Liver (tissue), 9 donors: ENCODE measurements around the gene CCL21. TPM values are rescaled to one million over a fixed set of nuclear protein-coding genes. Genes with fewer than 3 reads are reported as not detected.

Experiments
- DNase-seq: peaks from one replicate; pipeline ENCODE4 v3.0.0-alpha.2; 2017; ENCODE audit warnings: low spot score
- H3K27ac ChIP-seq, 2 donors: one replicate each; pipeline ENCODE4 v1.7.0; 2013; ENCODE audit warnings: inconsistent platforms in 2 of 2, low read length in 2 of 2, control low read depth in 1 of 2, low read depth in 1 of 2, mild to moderate bottlenecking in 1 of 2
- H3K27me3 ChIP-seq, 4 donors: one replicate each; pipeline versions ENCODE4 v1.6.1 to v1.7.0; 2013; ENCODE audit warnings: low read length in 3 of 4, inconsistent platforms in 1 of 4, mild to moderate bottlenecking in 1 of 4, moderate library complexity in 1 of 4; ENCODE audit not compliant: control insufficient read depth in 4 of 4, insufficient read depth in 4 of 4
- H3K36me3 ChIP-seq, 4 donors: one replicate each; pipeline versions ENCODE4 v1.6.1 to v1.7.0; 2013; ENCODE audit warnings: low read length in 3 of 4, mild to moderate bottlenecking in 3 of 4, low read depth in 1 of 4, moderate library complexity in 1 of 4; ENCODE audit not compliant: control insufficient read depth in 4 of 4, insufficient read depth in 3 of 4
- H3K4me1 ChIP-seq, 4 donors: one replicate each; pipeline versions ENCODE4 v1.6.1 to v1.7.0; 2013; ENCODE audit warnings: low read length in 3 of 4, mild to moderate bottlenecking in 3 of 4, moderate library complexity in 1 of 4; ENCODE audit not compliant: control insufficient read depth in 4 of 4, insufficient read depth in 4 of 4
- H3K4me3 ChIP-seq, 3 donors: one replicate each; pipeline versions ENCODE4 v1.6.1 to v1.7.0; 2013; ENCODE audit warnings: low read length in 3 of 3, control low read depth in 1 of 3, low read depth in 1 of 3, mild to moderate bottlenecking in 1 of 3
- H3K9ac ChIP-seq, 2 donors: one replicate each; pipeline ENCODE4 v1.7.0; 2013; ENCODE audit warnings: low read length in 2 of 2, mild to moderate bottlenecking in 2 of 2, moderate library complexity in 2 of 2, control low read depth in 1 of 2, low read depth in 1 of 2
- H3K9me3 ChIP-seq, 4 donors: one replicate each; pipeline versions ENCODE4 v1.6.1 to v1.7.0; 2013; ENCODE audit warnings: low read length in 3 of 4; ENCODE audit not compliant: control insufficient read depth in 4 of 4
- ATF3 ChIP-seq: IDR thresholded peaks from 2 replicates; pipeline ENCODE4 v1.6.1; 2016; ENCODE audit warnings: antibody characterized with exemption
- EGR1 ChIP-seq, 2 donors: IDR thresholded peaks; 2 replicates each; pipeline ENCODE4 v1.6.1; 2016 to 2018; ENCODE audit warnings: antibody characterized with exemption in 2 of 2, low read depth in 2 of 2
- FOXA1 ChIP-seq: IDR thresholded peaks from 2 replicates; pipeline ENCODE4 v1.6.1; 2016; ENCODE audit warnings: antibody characterized with exemption
- FOXA2 ChIP-seq: IDR thresholded peaks from 2 replicates; pipeline ENCODE4 v1.6.1; 2016; ENCODE audit warnings: antibody characterized with exemption
- GABPA ChIP-seq, 2 donors: IDR thresholded peaks in 1 of 2; conservative IDR thresholded peaks in 1 of 2; 2 replicates each; pipeline ENCODE4 v1.6.1; 2016; ENCODE audit warnings: antibody characterized with exemption in 2 of 2, mild to moderate bottlenecking in 1 of 2, moderate library complexity in 1 of 2
- HNF4A ChIP-seq, 2 donors: conservative IDR thresholded peaks; 2 replicates each; pipeline ENCODE4 v1.6.1; 2016; ENCODE audit warnings: antibody characterized with exemption in 2 of 2, mild to moderate bottlenecking in 2 of 2
- HNF4G ChIP-seq: IDR thresholded peaks from 2 replicates; pipeline ENCODE4 v1.6.1; 2016; ENCODE audit warnings: antibody characterized with exemption
- JUND ChIP-seq, 2 donors: IDR thresholded peaks; 2 replicates each; pipeline ENCODE4 v1.6.1; 2016; ENCODE audit warnings: antibody characterized with exemption in 2 of 2
- MAX ChIP-seq: IDR thresholded peaks from 2 replicates; pipeline ENCODE4 v1.6.1; 2016; ENCODE audit warnings: antibody characterized with exemption
- NR2F2 ChIP-seq: IDR thresholded peaks from 2 replicates; pipeline ENCODE4 v1.6.1; 2016; ENCODE audit warnings: antibody characterized with exemption
- RAD21 ChIP-seq, 2 donors: IDR thresholded peaks; 2 replicates each; pipeline ENCODE4 v1.6.1; 2016; ENCODE audit warnings: antibody characterized with exemption in 2 of 2, mild to moderate bottlenecking in 2 of 2
- RXRA ChIP-seq, 2 donors: IDR thresholded peaks; 2 replicates each; pipeline ENCODE4 v1.6.1; 2017 to 2018; ENCODE audit warnings: antibody characterized with exemption in 2 of 2, mild to moderate bottlenecking in 1 of 2
- SP1 ChIP-seq: IDR thresholded peaks from 2 replicates; pipeline ENCODE4 v1.6.1; 2018; ENCODE audit warnings: antibody characterized with exemption, mild to moderate bottlenecking
- TAF1 ChIP-seq: conservative IDR thresholded peaks from 2 replicates; pipeline ENCODE4 v1.6.1; 2016; ENCODE audit warnings: antibody characterized with exemption, mild to moderate bottlenecking
- YY1 ChIP-seq: IDR thresholded peaks from 2 replicates; pipeline ENCODE4 v1.6.1; 2016; ENCODE audit warnings: antibody characterized with exemption, mild to moderate bottlenecking
- WGBS: extraction: QIAGEN DNeasy Blood & Tissue Kit; methylation state at CpG from one replicate; pipeline ENCODE4 v1.1.7; 2013; 5-methylcytosine and 5-hydroxymethylcytosine counted together
- polyA plus RNA-seq, 2 donors: library from polyadenylated mRNA; stranded (reverse) in 1 of 2; unstranded in 1 of 2; fragments of 200-250 nt in 1 of 2; fragments of >200 nt in 1 of 2; fragmentation: Nextera tagmentation in 1 of 2; extraction: Ambion mirVana in 1 of 2; gene quantifications; one replicate each; pipeline versions ENCODE4 v1.2.1 to v1.2.3, GENCODE V29; 2013 to 2015
- total RNA-seq, 2 donors: library from RNA; depleted of rRNA; stranded (reverse); fragments of >200 nt; gene quantifications; one replicate each; pipeline ENCODE4 v1.2.3, GENCODE V29; 2014
- TF ChIP-seq, protein P1 (sequence below): IDR thresholded peaks from 2 replicates; pipeline ENCODE4 v1.6.1; 2016; ENCODE audit warnings: antibody characterized with exemption
- TF ChIP-seq, protein P2 (sequence below): IDR thresholded peaks from 2 replicates; pipeline ENCODE4 v1.6.1; 2016; ENCODE audit warnings: antibody characterized with exemption, mild to moderate bottlenecking
- donor health status: healthy.
- donor health status: healthy.
- donor health status: healthy.
- donor health status: healthy.
- donor health status: healthy.

The CCL21 gene
- total and polyA plus RNA-seq, 4 donors = 2.2 to 31.0 (median 10.6) TPM

DNA sequence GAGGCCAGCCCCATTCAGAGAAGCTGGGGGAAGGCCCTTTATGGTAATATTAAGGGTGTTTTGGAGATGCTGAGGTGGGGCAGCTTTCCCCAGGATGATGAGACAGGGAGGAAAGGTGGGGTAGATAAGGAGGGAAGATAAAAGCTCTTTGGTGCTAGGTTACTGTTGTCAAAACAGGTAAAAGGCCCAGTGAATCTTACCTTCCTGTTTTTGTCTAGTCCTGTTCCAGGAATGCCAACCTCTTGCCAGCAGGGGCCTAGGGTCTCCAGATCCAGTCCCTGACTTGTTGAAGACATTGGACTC, 46.7 kb downstream of the CCL21 start:
- no peak for DNase-seq
- Histone ChIP-seq H3K9ac (no peak overlapping the region), H3K36me3 (peaks cover 0 to 14% (median 0%) of the 10 kb centered on the region in 4 donors), H3K4me1 (peaks cover 4 to 25% (median 13%) of the 10 kb centered on the region in 4 donors), H3K9me3 (no peaks in the 10 kb centered on the region), H3K4me3 (no peak overlapping the region), H3K27me3 (no peaks in the 10 kb centered on the region), H3K27ac (no peak overlapping the region)
- no peak for TF ChIP-seq MAX
- no peak for TF ChIP-seq EGR1 (IDR thresholded peaks at IDR 0.05; ENCODE audit: low read depth in 2 of 2)
- no peak for TF ChIP-seq YY1
- no peak for TF ChIP-seq GABPA (IDR thresholded peaks at IDR 0.05 in 1 of 2, conservative IDR thresholded peaks at IDR 0.05 in 1 of 2)
- no peak for TF ChIP-seq RXRA (IDR thresholded peaks at IDR 0.05)
- TF ChIP-seq, protein P1, sequence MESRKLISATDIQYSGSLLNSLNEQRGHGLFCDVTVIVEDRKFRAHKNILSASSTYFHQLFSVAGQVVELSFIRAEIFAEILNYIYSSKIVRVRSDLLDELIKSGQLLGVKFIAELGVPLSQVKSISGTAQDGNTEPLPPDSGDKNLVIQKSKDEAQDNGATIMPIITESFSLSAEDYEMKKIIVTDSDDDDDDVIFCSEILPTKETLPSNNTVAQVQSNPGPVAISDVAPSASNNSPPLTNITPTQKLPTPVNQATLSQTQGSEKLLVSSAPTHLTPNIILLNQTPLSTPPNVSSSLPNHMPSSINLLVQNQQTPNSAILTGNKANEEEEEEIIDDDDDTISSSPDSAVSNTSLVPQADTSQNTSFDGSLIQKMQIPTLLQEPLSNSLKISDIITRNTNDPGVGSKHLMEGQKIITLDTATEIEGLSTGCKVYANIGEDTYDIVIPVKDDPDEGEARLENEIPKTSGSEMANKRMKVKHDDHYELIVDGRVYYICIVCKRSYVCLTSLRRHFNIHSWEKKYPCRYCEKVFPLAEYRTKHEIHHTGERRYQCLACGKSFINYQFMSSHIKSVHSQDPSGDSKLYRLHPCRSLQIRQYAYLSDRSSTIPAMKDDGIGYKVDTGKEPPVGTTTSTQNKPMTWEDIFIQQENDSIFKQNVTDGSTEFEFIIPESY = no peak
- TF ChIP-seq SP1 = no peak
- no peak for TF ChIP-seq NR2F2
- TF ChIP-seq, protein P2, sequence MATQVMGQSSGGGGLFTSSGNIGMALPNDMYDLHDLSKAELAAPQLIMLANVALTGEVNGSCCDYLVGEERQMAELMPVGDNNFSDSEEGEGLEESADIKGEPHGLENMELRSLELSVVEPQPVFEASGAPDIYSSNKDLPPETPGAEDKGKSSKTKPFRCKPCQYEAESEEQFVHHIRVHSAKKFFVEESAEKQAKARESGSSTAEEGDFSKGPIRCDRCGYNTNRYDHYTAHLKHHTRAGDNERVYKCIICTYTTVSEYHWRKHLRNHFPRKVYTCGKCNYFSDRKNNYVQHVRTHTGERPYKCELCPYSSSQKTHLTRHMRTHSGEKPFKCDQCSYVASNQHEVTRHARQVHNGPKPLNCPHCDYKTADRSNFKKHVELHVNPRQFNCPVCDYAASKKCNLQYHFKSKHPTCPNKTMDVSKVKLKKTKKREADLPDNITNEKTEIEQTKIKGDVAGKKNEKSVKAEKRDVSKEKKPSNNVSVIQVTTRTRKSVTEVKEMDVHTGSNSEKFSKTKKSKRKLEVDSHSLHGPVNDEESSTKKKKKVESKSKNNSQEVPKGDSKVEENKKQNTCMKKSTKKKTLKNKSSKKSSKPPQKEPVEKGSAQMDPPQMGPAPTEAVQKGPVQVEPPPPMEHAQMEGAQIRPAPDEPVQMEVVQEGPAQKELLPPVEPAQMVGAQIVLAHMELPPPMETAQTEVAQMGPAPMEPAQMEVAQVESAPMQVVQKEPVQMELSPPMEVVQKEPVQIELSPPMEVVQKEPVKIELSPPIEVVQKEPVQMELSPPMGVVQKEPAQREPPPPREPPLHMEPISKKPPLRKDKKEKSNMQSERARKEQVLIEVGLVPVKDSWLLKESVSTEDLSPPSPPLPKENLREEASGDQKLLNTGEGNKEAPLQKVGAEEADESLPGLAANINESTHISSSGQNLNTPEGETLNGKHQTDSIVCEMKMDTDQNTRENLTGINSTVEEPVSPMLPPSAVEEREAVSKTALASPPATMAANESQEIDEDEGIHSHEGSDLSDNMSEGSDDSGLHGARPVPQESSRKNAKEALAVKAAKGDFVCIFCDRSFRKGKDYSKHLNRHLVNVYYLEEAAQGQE = no peak
- no peak for TF ChIP-seq FOXA2
- TF ChIP-seq ATF3 = no peak
- no peak for TF ChIP-seq TAF1
- no peak for TF ChIP-seq FOXA1
- no peak for TF ChIP-seq HNF4G
- no peak for TF ChIP-seq JUND (IDR thresholded peaks at IDR 0.05)
- no peak for TF ChIP-seq RAD21 (IDR thresholded peaks at IDR 0.05)

GRCh38 chr9:34662526-34663302, 47.2 kb downstream of the CCL21 start, which contains the start of gene CCL27:
Gene CCL27 (minus strand): TSS chr9:34662657. CDS start chr9:34662633, 24 bp downstream.
- H3K9ac ChIP-seq = no peak within 1 kb of the TSS
- no peak within 1 kb of the TSS for H3K27ac ChIP-seq
- no peak within 1 kb of the TSS for H3K4me3 ChIP-seq
- no peaks in the 10 kb centered on the region for H3K9me3 ChIP-seq
- TF ChIP-seq ATF3 = no peak
- TF ChIP-seq HNF4A (conservative IDR thresholded peaks at IDR 0.05) = no peak
- TF ChIP-seq, protein P2 = no peak
- TF ChIP-seq NR2F2 = no peak
- no peak for TF ChIP-seq FOXA2
- TF ChIP-seq MAX = no peak
- TF ChIP-seq, protein P1 = no peak
- TF ChIP-seq RAD21 (IDR thresholded peaks at IDR 0.05) = no peak
- no peak for TF ChIP-seq FOXA1
- no peak for TF ChIP-seq GABPA (IDR thresholded peaks at IDR 0.05 in 1 of 2, conservative IDR thresholded peaks at IDR 0.05 in 1 of 2)
- TF ChIP-seq RXRA (IDR thresholded peaks at IDR 0.05) = no peak
- no peak for TF ChIP-seq EGR1 (IDR thresholded peaks at IDR 0.05; ENCODE audit: low read depth in 2 of 2)
- TF ChIP-seq TAF1 = no peak
- no peak for TF ChIP-seq JUND (IDR thresholded peaks at IDR 0.05)
- WGBS = 95% methylated on average over 4 of the region's 4 CpGs
- H3K36me3 ChIP-seq = peaks cover 0 to 14% (median 0%) of the 10 kb centered on the region in 4 donors
- DNase-seq = no peak
- H3K27me3 ChIP-seq = no peaks in the 10 kb centered on the region
- H3K4me1 ChIP-seq = peaks cover 4 to 23% (median 13%) of the 10 kb centered on the region in 4 donors
